A172 (cell line): Measurements from ENCODE around the gene ZFP42. TPM values are rescaled to one million over a fixed set of nuclear protein-coding genes. Genes with fewer than 3 reads are reported as not detected.
"Not testable (repeated sequence)": the region's sequence is repeated elsewhere in the genome, so short reads cannot be mapped to it uniquely, and the experiment has no call there.

Experiments
- DNase-seq: peaks from one replicate; pipeline ENCODE4 v3.0.0-alpha.2; 2015; ENCODE audit warnings: low spot score
- total RNA-seq: library from RNA; depleted of rRNA; stranded (reverse); fragments of >200 nt; shearing (Covaris generic); gene quantifications from 2 replicates; pipeline ENCODE4 v1.2.3, GENCODE V29; 2014; rRNA removed

ZFP42 gene
- 0.03 TPM in 1 of 2 replicates, not detected in the other for total RNA-seq

DNA sequence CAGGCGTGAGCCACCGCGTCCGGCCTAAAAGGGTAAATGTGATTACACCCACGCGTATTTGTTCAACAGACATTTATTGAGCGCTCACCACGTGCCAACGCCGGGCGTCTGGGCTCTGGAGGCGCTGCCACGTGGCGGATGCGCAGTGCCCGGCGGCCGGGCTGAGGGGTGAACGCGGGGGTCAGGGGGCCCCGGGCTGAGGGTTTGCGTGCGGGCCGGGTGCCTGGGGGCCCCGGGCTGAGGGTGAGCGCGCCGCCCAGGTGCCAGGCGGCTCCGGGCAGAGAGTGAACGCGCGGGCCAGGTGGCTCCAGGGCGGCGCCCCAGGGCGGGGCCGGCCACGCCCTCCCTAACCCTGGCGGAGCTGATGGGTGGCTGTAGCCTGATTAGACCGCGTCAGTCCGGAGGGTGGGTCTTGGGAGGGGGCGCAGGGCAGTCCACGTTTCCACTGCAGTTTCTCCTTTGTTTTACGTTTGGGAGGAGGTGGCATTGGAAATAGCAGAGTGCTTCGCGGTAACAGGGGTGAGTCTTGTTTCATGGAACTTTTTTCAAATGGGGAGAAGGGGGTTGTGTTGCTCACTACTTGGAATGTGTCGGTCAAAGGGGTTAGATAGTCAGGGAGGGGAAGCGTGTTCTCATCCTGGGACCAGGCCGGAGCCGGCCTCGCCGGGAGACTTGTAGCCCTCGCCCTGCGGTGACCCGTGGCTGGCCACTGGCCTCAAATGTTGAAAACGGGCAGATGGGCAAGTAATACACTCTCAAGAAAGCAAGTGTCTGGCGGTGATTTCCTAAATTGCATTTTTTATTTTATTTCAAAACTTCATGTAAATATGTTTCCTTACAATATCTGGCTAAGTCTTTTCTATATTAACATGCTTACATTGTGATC lies at the start of gene ZFP42:
TSS of gene ZFP42 (plus strand) at position 450 of the 886 bp plus-strand sequence. CDS start 7,037 bp downstream, outside the sequence.
- DNase-seq, result no peak

DNA sequence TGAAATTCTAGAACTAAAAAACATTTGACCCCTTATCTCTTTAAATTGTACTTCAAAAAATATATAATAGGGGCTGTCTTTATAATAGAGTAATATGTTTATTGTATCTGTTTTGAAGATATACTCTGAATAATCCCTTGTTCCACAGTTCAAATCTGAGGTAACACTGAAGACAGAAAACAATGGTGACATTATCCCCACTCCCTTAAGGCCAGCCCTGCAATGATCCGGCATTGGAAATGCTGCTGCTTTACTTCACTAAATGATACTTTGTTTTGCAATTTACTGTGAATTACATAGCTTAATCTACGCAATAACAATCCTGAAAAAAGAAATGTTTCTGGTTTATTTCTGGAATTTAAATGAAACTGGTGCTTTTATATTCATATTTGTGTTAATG lies 34.4 kb upstream of the ZFP42 start:
- DNase-seq, result no peak

DNA sequence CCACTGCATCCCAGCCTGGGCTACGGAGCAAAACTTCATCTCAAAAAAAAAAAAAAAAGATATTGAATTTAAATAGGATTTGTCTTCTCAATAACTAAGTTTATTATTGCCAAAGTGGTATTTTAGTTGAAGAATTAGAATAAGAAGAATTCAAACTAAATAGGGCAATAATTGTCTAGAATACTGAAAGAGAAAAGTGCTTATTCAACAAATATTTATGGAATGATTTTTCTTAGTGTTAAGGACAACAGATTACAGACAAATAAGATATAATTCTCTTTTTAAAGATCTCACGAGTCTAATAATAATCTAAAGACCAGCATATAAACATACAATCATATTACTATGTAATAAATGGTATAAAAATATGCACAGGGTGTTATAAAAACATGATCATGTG lies 33.6 kb upstream of the ZFP42 start:
- DNase-seq, result no peak

GRCh38 chr4:187962926-187963325 lies 32.6 kb upstream of the ZFP42 start:
- DNase-seq, result no peak

- no peak for DNase-seq
Measured at GRCh38 chr4:187965726-187966125, 29.8 kb upstream of the ZFP42 start.

DNA sequence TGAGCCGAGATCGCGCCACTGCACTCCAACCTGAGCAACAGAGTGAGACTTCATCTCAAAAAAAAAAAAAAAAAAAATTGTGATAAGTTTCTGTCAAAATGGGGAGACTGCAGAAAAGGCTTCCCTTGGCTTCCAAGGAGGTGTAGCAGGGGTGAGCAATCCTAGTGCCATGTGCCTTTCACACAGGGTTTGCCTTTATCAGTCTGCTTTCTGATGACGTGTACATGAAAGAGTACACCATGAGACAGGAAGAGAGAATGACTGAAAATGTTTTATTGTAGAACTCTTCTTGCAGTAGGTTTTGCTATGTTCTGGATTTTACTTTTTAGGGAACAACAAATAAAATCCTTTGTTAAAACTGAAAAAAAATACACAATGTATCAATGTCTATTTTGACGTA lies 23.4 kb upstream of the ZFP42 start:
- DNase-seq, result no peak

DNA sequence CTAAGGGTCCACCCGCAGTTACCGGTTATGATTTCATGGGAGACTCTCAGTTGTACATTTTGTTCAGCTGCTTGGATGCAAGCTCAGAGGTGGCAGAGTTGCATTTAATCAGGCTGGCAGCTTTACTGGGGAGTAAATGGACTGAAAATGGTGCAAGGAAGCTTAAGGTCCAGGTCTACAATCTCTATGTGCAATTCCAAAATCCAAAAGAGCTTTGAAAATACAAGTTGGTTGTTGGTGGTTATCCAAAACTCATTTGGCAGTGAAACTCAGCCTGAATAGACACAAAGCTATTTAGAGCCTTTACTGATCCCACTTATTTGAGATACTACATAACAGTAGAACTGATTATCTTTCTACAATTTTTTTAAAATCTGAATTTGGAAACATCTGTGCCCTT lies 11.8 kb upstream of the ZFP42 start:
- no peak for DNase-seq

GRCh38 chr4:187992971-187993370 lies 2.6 kb upstream of the ZFP42 start:
- DNase-seq, result no peak

- DNase-seq, result peak; percentile 36
Measured at GRCh38 chr4:187993827-187994226, 1.7 kb upstream of the ZFP42 start.

DNA sequence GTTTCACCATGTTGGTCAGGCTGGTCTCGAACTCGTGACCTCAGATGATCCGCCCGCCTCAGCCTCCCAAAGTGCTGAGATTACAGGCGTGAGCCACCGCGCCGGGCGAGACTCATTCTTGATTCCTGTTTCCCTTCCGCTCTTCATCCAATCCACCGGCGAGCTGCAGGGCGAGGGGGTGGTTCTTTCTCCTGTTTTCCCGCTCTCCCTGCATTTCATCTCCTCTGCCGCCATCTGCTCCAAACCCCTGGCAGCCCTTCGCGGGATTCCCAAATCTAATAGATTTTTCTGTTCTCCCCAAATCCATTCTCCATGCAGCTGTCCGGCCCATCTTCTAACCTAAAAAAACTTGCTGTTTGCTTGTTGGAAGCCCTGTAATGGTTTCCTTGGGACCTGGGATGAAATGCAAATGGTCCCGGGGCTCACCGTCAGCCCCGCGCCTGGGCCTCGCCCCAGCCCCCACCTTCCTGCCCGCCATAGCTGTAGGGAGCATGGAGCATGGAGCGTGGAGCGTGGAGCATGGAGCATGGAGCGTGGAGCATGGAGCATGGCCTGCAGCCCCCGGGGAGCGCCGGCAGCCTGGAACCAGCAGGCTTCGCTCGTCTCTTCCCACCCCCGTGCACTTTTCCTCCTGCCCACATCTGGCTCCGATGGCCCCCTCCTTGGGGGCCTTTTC lies 1.1 kb downstream of the ZFP42 start:
- DNase-seq, result no peak

DNA sequence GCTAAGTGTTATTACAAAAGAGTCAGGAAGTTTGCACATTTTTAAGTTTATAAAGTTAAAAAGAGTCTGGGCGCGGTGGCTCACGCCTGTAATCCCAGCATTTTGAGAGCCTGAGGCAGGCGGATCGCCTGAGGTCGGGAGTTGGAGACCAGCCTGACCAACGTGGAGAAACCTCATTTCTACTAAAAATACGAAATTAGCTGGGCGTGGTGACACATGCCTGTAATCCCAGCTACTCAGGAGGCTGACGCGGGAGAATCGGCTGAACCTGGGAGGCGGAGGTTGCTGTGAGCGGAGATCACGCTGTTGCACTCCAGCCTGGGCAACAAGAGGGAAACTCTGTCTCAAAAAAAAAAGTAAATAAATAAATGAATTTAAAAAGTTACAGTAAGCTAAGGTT lies 2.4 kb downstream of the ZFP42 start:
- DNase-seq, result not testable (repeated sequence)

- DNase-seq, result peak; percentile 30
Measured at GRCh38 chr4:187999406-187999932, 3.9 kb downstream of the ZFP42 start.

DNA sequence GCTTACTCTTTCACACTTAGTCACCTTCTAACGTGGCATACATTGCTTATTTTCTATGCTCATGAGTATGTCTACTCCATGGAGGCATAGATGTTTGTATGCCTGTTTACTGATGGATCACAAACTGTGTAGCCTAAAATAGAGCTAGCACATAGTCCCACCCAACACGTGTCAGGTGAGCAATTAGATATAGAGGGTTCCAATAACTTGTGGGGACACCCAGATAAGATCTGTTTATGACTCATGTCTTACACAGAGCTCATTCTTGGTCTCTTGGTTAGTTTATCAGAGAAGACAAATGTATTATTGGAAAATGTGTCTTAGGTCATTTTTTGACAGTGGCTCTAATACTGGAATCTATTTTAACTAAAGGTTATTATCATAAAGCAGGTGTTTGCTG lies 6.8 kb downstream of the ZFP42 start:
- DNase-seq, result peak; percentile 71

- DNase-seq, result no peak
Measured at GRCh38 chr4:188002751-188003150, 7.2 kb downstream of the ZFP42 start.

GRCh38 chr4:188005561-188005960 lies 10.0 kb downstream of the ZFP42 start:
- DNase-seq, result no peak

DNA sequence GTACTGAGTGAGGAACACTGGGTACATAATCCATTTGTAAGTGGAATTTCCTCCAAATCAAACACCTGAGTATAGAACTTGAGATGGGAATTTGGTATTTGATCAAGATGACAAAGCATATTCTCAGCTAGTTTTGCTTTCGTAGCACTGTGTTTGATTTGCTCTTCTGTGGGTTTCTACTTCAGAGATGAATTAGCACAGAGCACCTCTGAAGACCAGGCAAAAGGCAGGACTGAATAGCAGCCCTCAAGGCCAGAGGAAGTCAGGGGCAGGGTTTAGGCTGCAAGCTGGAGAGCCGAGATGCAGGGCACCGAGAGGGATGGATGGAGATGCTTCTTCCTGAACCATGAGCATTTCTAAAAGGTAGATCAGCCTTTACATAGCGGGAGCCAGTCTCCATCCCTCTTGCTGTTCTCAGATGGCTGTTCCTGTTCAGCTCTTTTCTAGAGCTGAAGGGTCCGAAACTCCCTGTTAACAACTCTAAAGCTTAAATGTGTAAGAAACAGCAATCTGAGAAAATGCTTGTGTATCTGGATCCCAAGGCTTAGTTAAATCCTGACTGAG lies 10.8 kb downstream of the ZFP42 start:
- DNase-seq, result no peak

DNA sequence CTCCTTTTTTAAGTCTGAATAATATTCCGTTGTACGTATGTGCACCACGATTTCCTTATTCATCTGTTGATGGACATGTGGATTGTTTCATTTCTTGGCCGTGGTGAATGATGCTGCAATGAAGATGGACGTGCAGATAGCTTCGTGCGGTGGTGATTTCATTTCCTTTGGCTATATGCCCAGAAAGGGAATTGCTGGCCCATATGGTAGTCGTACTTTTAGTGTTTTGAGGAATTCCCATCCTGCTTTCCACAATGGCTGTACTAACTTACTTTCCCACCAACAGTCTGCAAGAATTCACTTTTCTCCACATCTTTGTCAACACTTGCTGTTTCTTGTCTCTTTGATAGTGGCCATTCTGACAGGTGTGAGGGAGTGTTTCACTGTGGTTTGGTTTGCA lies 12.8 kb downstream of the ZFP42 start:
- peak; percentile 91 for DNase-seq

DNA sequence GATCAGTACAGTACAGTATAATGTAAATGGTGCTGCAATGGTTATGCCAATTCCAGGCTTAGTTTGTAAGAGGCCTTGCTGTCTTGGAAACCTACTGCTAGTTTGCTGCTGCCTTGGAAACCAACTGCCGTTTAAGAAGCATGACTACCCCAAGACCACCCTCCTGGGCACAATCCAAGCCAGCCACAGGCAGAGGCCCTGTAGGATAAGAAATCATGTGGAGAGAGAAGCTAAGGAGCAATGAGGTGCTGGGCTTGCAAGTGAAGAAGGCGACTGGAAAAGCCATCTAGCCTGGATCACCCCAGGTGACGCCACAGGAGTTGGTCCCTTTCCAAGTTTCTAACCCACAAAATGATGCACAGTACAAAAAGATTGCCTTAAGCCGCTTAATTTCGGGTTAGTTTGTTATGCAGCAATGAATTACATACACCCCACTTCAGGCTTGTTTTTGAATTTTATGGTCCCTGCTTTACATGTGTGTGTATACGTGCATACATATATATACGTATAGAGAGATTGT lies 16.9 kb downstream of the ZFP42 start:
- DNase-seq, result peak; percentile 34

- DNase-seq, result peak; percentile 75
Measured at GRCh38 chr4:188015025-188015940, 19.7 kb downstream of the ZFP42 start.

DNA sequence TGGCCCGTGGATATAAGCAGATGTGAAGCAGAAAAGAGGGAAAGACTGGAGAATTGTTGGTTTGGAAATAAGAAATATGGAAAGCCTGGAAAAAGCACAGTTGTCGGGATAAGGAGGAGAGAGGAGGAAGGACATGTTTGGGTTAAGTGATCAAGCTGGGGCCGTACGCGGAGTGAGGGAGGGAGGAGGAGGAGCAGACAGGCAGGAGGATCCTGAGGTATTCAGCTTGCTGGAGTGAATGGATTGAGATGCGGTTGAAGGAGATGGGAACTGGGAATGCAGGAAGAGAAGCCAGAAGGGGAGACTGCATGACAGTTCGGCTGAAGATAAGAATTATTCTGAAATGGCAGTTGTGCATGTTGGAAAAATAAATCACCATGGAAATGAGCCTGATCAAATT lies 21.2 kb downstream of the ZFP42 start:
- no peak for DNase-seq

DNA sequence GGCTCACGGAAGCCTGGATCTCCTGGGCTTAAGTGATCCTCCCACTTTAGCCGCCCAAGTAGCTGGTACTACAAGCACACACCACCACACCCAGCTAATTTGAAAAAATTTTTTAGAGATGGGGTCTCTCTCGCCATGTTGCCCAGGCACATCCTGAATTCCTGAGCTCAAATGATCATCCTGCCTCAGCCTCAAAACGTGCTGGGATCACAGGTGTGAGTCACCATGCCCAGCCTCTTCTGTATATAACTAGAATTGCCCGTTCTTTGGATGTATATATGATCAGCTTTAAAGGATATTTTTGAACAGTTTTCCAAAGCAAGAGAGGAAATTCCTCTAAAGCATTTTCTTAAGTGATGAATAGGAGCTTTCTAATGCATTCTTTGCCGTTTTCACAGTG lies 22.7 kb downstream of the ZFP42 start:
- DNase-seq, result no peak
